ENCODE results near the gene SH3GL1. TPM values are rescaled to one million over a fixed set of nuclear protein-coding genes. Genes with fewer than 3 reads are reported as not detected.

SH3GL1 gene
- total and polyA plus RNA-seq, 10 of the 15 experiments (the other 5 are each of a cell fraction or from before 2014, with no cell fraction given): 0.93 to 47.4 (median 28.4) TPM

- no peaks in the 10 kb centered on the region for H3K27me3 ChIP-seq (replicated peaks in 1 of 2; ENCODE audit: control insufficient read depth in 2 of 2, insufficient read depth in 2 of 2, low read length in 1 of 2)
- intact Hi-C loops (cut with micrococcal nuclease; ENCODE audit: unreplicated experiment) (no loop called here), in situ Hi-C loops (cut with MboI) (no loop called here)
- no TSS peak for BruUV-seq (replicated peaks)
- FAIRE-seq (no peak), DNase-seq (ENCODE audit: low read depth, low spot score) (no peak), ATAC-seq (no peak)
- ChIA-PET SMC1A (ENCODE audit: uncharacterized antibody, unreplicated experiment) (no interaction called here), RAD21 (ENCODE audit: unreplicated experiment) (no interaction called here), POLR2A (no interaction called here), CTCF (interaction anchor here (0.7 kb wide), 1 partner anchor 13 kb away, joined by 5 read pairs; no protein-coding TSS in a partner anchor)
- no peak overlapping the region for H3K9ac ChIP-seq (ENCODE audit: control insufficient read depth, insufficient read depth, low read length)
- TF ChIP-seq ZNF207 (IDR thresholded peaks at IDR 0.05; ENCODE audit: borderline replicate concordance) (no peak), POLR2AphosphoS2 (IDR thresholded peaks at IDR 0.05; ENCODE audit: low read depth, low read length) (no peak), POU2F2 (IDR thresholded peaks at IDR 0.05; ENCODE audit: borderline replicate concordance, low read depth, low read length) (no peak), CHD2 (IDR thresholded peaks at IDR 0.05; ENCODE audit: borderline replicate concordance, low read depth, low read length) (no peak), ATF7 (IDR thresholded peaks at IDR 0.05; ENCODE audit: low read depth) (no peak), E2F4 (IDR thresholded peaks at IDR 0.05; ENCODE audit: low read depth, low read length) (no peak), LARP7 (IDR thresholded peaks at IDR 0.05) (no peak), KLF5 (IDR thresholded peaks at IDR 0.05; ENCODE audit: partially characterized antibody) (no peak), HDAC2 (IDR thresholded peaks at IDR 0.05) (no peak), KDM1A (IDR thresholded peaks at IDR 0.05; ENCODE audit: borderline replicate concordance) (no peak), ZNF217 (IDR thresholded peaks at IDR 0.05) (no peak), POLR2AphosphoS5 (IDR thresholded peaks at IDR 0.05; ENCODE audit: low read length) (no peak), POLR2A (IDR thresholded peaks at IDR 0.05; ENCODE audit: low read depth, low read length) (no peak), RAD51 (IDR thresholded peaks at IDR 0.05) (no peak), CREB1 (IDR thresholded peaks at IDR 0.05; ENCODE audit: low read depth) (no peak), TCF7 (IDR thresholded peaks at IDR 0.05; ENCODE audit: borderline replicate concordance) (no peak), RELA (IDR thresholded peaks at IDR 0.05; ENCODE audit: borderline replicate concordance, partially characterized antibody) (no peak)
- TF ChIP-seq, protein P1, sequence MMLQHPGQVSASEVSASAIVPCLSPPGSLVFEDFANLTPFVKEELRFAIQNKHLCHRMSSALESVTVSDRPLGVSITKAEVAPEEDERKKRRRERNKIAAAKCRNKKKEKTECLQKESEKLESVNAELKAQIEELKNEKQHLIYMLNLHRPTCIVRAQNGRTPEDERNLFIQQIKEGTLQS (IDR thresholded peaks at IDR 0.05; ENCODE audit: borderline replicate concordance, extremely low read depth, low read depth, low read length): no peak
- TF ChIP-seq, protein P2, sequence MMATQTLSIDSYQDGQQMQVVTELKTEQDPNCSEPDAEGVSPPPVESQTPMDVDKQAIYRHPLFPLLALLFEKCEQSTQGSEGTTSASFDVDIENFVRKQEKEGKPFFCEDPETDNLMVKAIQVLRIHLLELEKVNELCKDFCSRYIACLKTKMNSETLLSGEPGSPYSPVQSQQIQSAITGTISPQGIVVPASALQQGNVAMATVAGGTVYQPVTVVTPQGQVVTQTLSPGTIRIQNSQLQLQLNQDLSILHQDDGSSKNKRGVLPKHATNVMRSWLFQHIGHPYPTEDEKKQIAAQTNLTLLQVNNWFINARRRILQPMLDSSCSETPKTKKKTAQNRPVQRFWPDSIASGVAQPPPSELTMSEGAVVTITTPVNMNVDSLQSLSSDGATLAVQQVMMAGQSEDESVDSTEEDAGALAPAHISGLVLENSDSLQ (IDR thresholded peaks at IDR 0.05): no peak
- H3K4me1 ChIP-seq (ENCODE audit: control insufficient read depth, insufficient read depth, low read length): peaks cover 5% of the 10 kb centered on the region
- H3K27ac ChIP-seq (ENCODE audit: control insufficient read depth, insufficient read depth): no peak overlapping the region
- H3K4me2 ChIP-seq (ENCODE audit: control insufficient read depth, insufficient read depth): no peak overlapping the region
- no peak overlapping the region for H3K4me3 ChIP-seq
- H3K79me2 ChIP-seq (ENCODE audit: control insufficient read depth, insufficient read depth, low read length): peaks cover 70% of the 10 kb centered on the region
- no peaks in the 10 kb centered on the region for H3K9me3 ChIP-seq (replicated peaks; ENCODE audit: control insufficient read depth, insufficient read depth, low read length)
- peaks cover 15% of the 10 kb centered on the region for H4K20me1 ChIP-seq (ENCODE audit: control insufficient read depth, insufficient read depth)
- peaks cover 16 to 23% of the 10 kb centered on the region in 2 experiments; a peak in 3 of 4 replicates for H3K36me3 ChIP-seq (ENCODE audit: control insufficient read depth in 2 of 2, insufficient read depth in 2 of 2, low read length in 1 of 2)
- WGBS (ENCODE audit: insufficient coverage, insufficient replicate concordance, low lambda C conversion rate, missing lambda C conversion rate): 98% methylated on average over 17 of the region's 17 CpGs
- no peak overlapping the region for H2AFZ ChIP-seq (ENCODE audit: control insufficient read depth, low read depth, low read length)
Observed at GRCh38 chr19:4389511-4390016, 10.8 kb downstream of the SH3GL1 start.
